Measurements from ENCODE around the gene PRKAG3.
"Not testable (repeated sequence)": the region's sequence is repeated elsewhere in the genome, so short reads cannot be mapped to it uniquely, and the experiment has no call there.

PRKAG3 gene

DNA sequence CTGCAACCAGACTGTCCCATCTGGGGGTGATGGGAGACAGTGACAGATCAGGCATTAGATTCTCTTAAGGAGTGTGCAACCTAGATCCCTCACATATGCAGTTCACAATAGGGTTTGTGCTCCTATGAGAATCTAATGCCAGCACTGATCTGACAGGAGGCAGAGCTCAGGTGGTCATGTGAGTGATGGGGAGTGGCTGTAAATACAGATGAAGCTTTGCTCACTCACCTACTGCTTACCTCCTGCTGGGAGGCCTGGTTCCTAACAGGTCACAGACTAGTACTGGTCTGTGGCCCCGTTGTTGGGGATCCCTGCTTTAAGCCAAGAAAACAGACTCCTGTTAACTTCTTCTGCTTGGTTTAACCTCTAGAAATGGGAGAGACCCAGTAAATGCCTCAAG, 46.5 kb downstream of the PRKAG3 start:
- no peak for DNase-seq (ENCODE audit: low read depth in 3 of 3, low spot score in 1 of 3)

DNA sequence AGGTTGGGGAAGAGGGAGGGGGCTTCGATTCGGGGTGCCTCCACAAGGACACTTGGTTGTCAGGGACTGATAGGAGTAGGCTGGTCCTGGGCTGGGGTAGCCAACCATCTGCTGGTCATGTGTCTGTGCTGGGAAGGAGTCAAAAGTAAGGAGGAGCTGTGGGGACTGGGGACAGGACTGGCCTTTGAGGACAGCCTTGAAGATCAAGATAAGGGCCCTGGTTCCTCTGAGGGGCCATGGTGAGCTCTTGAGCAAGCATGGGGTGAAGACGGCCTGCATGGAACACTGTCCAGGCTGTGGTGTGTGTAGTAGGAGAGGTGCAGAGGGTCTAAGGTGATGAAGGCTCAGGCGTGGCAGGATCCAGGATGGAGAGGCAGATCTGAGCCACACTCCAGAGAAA, 47.9 kb downstream of the PRKAG3 start:
- no peak for DNase-seq (ENCODE audit: low read depth in 3 of 3, low spot score in 1 of 3)

- no peak for DNase-seq (ENCODE audit: low read depth in 3 of 3, low spot score in 1 of 3)
Measured at GRCh38 chr2:218782528-218782844, 49.1 kb downstream of the PRKAG3 start.

GRCh38 chr2:218781691-218782527, 49.7 kb downstream of the PRKAG3 start, which contains the start of gene CYP27A1:
CYP27A1 (plus strand) TSS chr2:218782147; CDS start chr2:218782183, 36 bp downstream.
- DNase-seq (ENCODE audit: low read depth in 3 of 3, low spot score in 1 of 3), result no peak

DNA sequence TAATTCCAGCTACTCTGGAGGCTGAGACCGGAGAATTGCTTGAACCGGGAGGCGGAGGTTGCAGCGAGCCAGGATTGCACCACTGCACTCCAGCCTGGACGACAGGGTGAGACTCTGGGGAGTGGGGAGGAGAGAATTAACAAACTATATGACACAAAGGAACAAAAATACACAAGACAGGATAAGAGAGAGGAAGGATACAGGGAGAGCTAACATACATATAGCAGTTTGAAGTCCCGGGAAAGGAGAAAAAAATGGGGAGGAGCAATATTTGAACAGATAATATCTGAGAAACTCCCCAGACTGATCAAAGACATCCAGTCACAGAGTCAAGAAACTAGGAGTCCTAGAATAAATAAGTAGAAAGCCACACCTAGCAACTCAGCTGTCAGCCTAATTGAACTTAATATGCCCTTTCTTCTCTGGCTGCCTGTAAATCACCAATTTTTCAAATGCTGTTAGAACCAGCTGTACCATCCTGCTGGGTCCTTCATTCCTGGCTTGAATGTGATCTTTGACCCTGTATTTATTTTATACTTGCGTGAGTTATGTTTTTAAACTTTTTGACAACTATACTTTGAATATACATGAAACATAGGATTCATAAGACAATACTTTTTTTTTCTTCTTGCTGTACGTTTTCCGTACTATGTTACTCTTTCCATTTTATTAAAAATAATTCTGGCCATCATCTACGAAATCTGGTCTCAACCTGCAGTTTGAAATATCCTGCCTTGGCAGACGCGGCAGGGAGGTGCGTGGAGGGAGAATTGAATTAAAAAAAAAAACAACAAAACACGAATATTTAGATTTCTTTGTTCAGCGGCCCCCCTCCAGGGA, 50.5 kb downstream of the PRKAG3 start:
- DNase-seq (ENCODE audit: low read depth in 3 of 3, low spot score in 1 of 3), result no peak

DNA sequence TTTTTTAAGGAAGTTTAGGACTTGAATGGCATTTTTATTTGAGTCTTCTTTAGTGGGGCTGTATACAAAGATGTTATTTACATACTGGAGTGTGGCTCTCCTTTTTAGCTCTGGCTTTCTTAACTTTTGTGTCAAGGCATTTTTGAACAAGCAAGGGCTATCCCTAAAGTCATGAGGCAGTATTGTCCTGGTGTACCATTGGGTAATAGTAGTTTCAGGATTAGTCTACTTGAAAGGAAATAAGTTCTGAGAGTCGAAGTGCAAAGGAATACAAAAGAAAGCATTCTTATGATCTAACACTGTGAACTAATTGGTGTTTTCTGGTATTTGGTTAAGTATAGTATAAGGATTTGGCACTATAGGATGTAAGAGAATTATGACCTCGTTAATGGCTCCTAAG, 51.6 kb downstream of the PRKAG3 start:
- no peak for DNase-seq (ENCODE audit: low read depth in 3 of 3, low spot score in 1 of 3)

GRCh38 chr2:218777276-218777990, 54.2 kb downstream of the PRKAG3 start:
- no peak for DNase-seq (ENCODE audit: low read depth in 3 of 3, low spot score in 1 of 3)

GRCh38 chr2:218776488-218776887, 55.1 kb downstream of the PRKAG3 start:
- no peak for DNase-seq (ENCODE audit: low read depth in 3 of 3, low spot score in 1 of 3)

GRCh38 chr2:218773881-218774280, 57.7 kb downstream of the PRKAG3 start:
- no peak for DNase-seq (ENCODE audit: low read depth in 3 of 3, low spot score in 1 of 3)

DNA sequence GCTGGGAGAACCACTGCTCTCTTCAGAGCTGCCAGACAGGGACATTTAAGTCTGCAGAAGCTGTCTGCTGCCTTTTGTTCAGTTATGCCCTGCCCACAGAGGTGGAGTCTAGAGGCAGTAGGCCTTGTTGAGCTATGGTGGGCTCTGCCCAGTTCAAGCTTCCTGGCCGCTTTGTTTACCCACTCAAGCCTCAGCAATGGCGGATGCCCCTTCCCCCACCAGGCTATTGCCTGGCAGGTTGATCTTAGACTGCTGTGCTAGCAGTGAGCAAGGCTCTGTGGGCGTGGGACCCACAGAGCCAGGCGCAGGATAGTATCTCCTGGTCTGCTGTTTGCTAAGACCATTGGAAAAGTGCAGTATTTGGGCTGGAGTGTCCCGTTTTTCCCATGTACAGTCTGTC, 58.8 kb downstream of the PRKAG3 start:
- not testable (repeated sequence) for DNase-seq (ENCODE audit: low read depth in 3 of 3, low spot score in 1 of 3)
